MCF 10A (cell line): ENCODE measurements around the gene RHOBTB1. TPM values are rescaled to one million over a fixed set of nuclear protein-coding genes. Genes with fewer than 3 reads are reported as not detected.

Source experiments
- BruUV-seq: library from RNA; stranded (reverse); fragments of 400-500 nt; replicated peaks from 2 replicates; lab custom pipeline; 2021; lab: Mats Ljungman, UMichigan
- CTCF ChIA-PET: fragments of 300-600 bp; sonication (Branson Sonifier 250); formaldehyde crosslinking; extraction: SDS; loops from one replicate; lab custom pipeline; 2021; ENCODE audit warnings: antibody characterized with exemption, inconsistent platforms; lab: Yijun Ruan, JAX
- POLR2A ChIA-PET: fragments of 300-600, 350-650 bp; sonication (Branson Sonifier 250); formaldehyde crosslinking; extraction: SDS; loops from one replicate; lab custom pipeline; 2020; ENCODE audit warnings: antibody characterized with exemption, inconsistent platforms; lab: Yijun Ruan, JAX
- DNase-seq: peaks from one replicate; pipeline ENCODE4 v3.0.0-alpha.2; 2018; ENCODE audit not compliant: unreplicated experiment
- H3K27ac Mint-ChIP-seq: one replicate; pipeline ENCODE4 v1.8.0; 2022; ENCODE audit warnings: mild to moderate bottlenecking, low read depth, mixed read lengths; ENCODE audit not compliant: unreplicated experiment
- H3K27me3 Mint-ChIP-seq: one replicate; pipeline ENCODE4 v1.8.0; 2022; ENCODE audit warnings: mixed read lengths; ENCODE audit not compliant: insufficient read depth, unreplicated experiment
- H3K36me3 Mint-ChIP-seq: one replicate; pipeline ENCODE4 v1.8.0; 2022; ENCODE audit warnings: mild to moderate bottlenecking, moderate library complexity, mixed read lengths; ENCODE audit not compliant: insufficient read depth, unreplicated experiment
- H3K4me1 Mint-ChIP-seq: one replicate; pipeline ENCODE4 v1.8.0; 2022; ENCODE audit warnings: mixed read lengths; ENCODE audit not compliant: insufficient read depth, unreplicated experiment
- H3K4me3 Mint-ChIP-seq: one replicate; pipeline ENCODE4 v1.8.0; 2022; ENCODE audit warnings: mild to moderate bottlenecking, moderate library complexity, mixed read lengths; ENCODE audit not compliant: unreplicated experiment
- H3K9me3 Mint-ChIP-seq: one replicate; pipeline ENCODE4 v1.8.0; 2022; ENCODE audit warnings: mixed read lengths; ENCODE audit not compliant: unreplicated experiment
- CTCF ChIP-seq: fragments of 200-600 bp; IDR thresholded peaks from one replicate; pipeline ENCODE4 v1.8.0; 2022; ENCODE audit warnings: antibody characterized with exemption, mild to moderate bottlenecking; ENCODE audit not compliant: unreplicated experiment
- intact Hi-C: fragments of 100-400 bp; cut with micrococcal nuclease; formaldehyde crosslinking; loops from 2 replicates; pipeline ENCODE4 v1.14.1; 2022
- total RNA-seq: library from RNA; stranded (reverse); gene quantifications from 2 replicates; pipeline ENCODE4 v1.2.3, GENCODE V29; 2022

RHOBTB1 gene
- total RNA-seq, 1 experiment from 2014 or later = 0.70 TPM

GRCh38 chr10:60921633-60922032, 22.4 kb downstream of the RHOBTB1 start:
- Mint-ChIP-seq H3K9me3 (peaks cover 23% of the 10 kb centered on the region), H3K4me1 (no peaks in the 10 kb centered on the region), H3K27ac (no peak overlapping the region), H3K27me3 (no peaks in the 10 kb centered on the region), H3K4me3 (no peak overlapping the region), H3K36me3 (no peaks in the 10 kb centered on the region)
- no peak for TF ChIP-seq CTCF
- intact Hi-C loops = no loop called here
- ChIA-PET CTCF (no interaction called here), POLR2A (no interaction called here)
- BruUV-seq = no TSS peak
- no peak for DNase-seq

GRCh38 chr10:60920479-60920878, 23.5 kb downstream of the RHOBTB1 start:
- Mint-ChIP-seq H3K27ac (no peak overlapping the region), H3K4me1 (no peaks in the 10 kb centered on the region), H3K36me3 (no peaks in the 10 kb centered on the region), H3K4me3 (no peak overlapping the region), H3K9me3 (peaks cover 20% of the 10 kb centered on the region), H3K27me3 (no peaks in the 10 kb centered on the region)
- POLR2A ChIA-PET = no interaction called here
- BruUV-seq = no TSS peak
- CTCF ChIA-PET = no interaction called here
- intact Hi-C loops = no loop called here
- no peak for TF ChIP-seq CTCF
- DNase-seq = no peak

GRCh38 chr10:60919551-60919950, 24.4 kb downstream of the RHOBTB1 start:
- no TSS peak for BruUV-seq
- Mint-ChIP-seq H3K4me3 (no peak overlapping the region), H3K36me3 (no peaks in the 10 kb centered on the region), H3K27ac (no peak overlapping the region), H3K27me3 (no peaks in the 10 kb centered on the region), H3K4me1 (no peaks in the 10 kb centered on the region), H3K9me3 (peaks cover 11% of the 10 kb centered on the region)
- ChIA-PET CTCF (no interaction called here), POLR2A (interaction anchor here (0.7 kb wide), 1 partner anchor 1570 kb away, joined by 3 read pairs; no protein-coding TSS in a partner anchor)
- DNase-seq = no peak
- intact Hi-C loops = no loop called here
- TF ChIP-seq CTCF = no peak

GRCh38 chr10:60917331-60918280, 26.4 kb downstream of the RHOBTB1 start:
- Mint-ChIP-seq H3K27me3 (no peaks in the 10 kb centered on the region), H3K36me3 (no peaks in the 10 kb centered on the region), H3K9me3 (no peaks in the 10 kb centered on the region), H3K4me3 (no peak overlapping the region), H3K4me1 (no peaks in the 10 kb centered on the region), H3K27ac (no peak overlapping the region)
- BruUV-seq = no TSS peak
- ChIA-PET POLR2A (no interaction called here), CTCF (interaction anchor here (0.7 to 0.9 kb wide), 2 partner anchors 8 to 23 kb away, joined by 3 read pairs; no protein-coding TSS in a partner anchor)
- no peak for DNase-seq
- no peak for TF ChIP-seq CTCF
- intact Hi-C loops = no loop called here
